OCI-LY7 (cell line): ENCODE measurements around the gene PLEKHM1.
"Not testable (repeated sequence)": the region's sequence is repeated elsewhere in the genome, so short reads cannot be mapped to it uniquely, and the experiment has no call there.

Source experiments
- EZH2phosphoT487 ChIP-seq: fragments of 200-600 bp; sonication (generic); IDR thresholded peaks from 2 replicates; pipeline ENCODE4 v1.6.1; 2018; ENCODE audit warnings: low read depth, borderline replicate concordance, mild to moderate bottlenecking, mixed run types, antibody characterized with exemption, low read length, moderate library complexity, mixed read lengths
- TF ChIP-seq, protein P1 (sequence below): fragments of 200-600 bp; sonication (generic); conservative IDR thresholded peaks from 2 replicates; pipeline ENCODE4 v1.5.1; 2014; ENCODE audit warnings: mild to moderate bottlenecking, antibody characterized with exemption, low read length, moderate library complexity, mixed read lengths

DNA sequence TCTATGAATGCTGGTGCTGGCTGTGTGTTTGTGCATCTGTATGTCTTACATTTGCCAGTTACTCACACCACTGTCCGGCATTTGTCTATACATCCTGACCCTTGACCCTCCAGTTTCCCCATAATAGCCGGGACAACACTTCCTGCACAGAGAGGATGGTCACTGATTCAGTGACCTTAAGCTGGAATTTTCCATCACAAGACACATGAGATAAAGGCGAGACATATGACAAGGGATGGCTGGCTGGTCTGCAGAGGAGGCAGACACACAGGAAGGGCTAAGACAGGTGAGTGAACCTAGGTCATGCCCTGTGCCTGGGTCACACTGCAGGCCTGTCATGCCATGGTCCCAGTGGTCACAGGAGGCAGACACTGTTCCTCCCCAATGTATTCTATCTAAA, 18.3 kb downstream of the PLEKHM1 start:
- TF ChIP-seq, protein P1, sequence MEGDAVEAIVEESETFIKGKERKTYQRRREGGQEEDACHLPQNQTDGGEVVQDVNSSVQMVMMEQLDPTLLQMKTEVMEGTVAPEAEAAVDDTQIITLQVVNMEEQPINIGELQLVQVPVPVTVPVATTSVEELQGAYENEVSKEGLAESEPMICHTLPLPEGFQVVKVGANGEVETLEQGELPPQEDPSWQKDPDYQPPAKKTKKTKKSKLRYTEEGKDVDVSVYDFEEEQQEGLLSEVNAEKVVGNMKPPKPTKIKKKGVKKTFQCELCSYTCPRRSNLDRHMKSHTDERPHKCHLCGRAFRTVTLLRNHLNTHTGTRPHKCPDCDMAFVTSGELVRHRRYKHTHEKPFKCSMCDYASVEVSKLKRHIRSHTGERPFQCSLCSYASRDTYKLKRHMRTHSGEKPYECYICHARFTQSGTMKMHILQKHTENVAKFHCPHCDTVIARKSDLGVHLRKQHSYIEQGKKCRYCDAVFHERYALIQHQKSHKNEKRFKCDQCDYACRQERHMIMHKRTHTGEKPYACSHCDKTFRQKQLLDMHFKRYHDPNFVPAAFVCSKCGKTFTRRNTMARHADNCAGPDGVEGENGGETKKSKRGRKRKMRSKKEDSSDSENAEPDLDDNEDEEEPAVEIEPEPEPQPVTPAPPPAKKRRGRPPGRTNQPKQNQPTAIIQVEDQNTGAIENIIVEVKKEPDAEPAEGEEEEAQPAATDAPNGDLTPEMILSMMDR, result not testable (repeated sequence)
- not testable (repeated sequence) for TF ChIP-seq EZH2phosphoT487
